HEK293 (cell line): Measurements from ENCODE around the gene SLC4A1AP.

Experiments used
- ZNF114 ChIP-seq: fragments of 450-650 bp; formaldehyde crosslinking; IDR thresholded peaks from 2 replicates; pipeline ENCODE4 v1.5.0; 2017; ENCODE audit warnings: missing biosample characterization, missing genetic modification characterization
- ZNF561 ChIP-seq: fragments of 450-650 bp; IDR thresholded peaks from 2 replicates; pipeline ENCODE4 v1.5.1; 2018; ENCODE audit warnings: missing biosample characterization, missing genetic modification characterization, borderline replicate concordance
- TF ChIP-seq, protein P1 (sequence below): fragments of 450-650 bp; formaldehyde crosslinking; IDR thresholded peaks from 2 replicates; pipeline ENCODE4 v1.5.1; 2016; ENCODE audit warnings: missing biosample characterization, missing genetic modification characterization
- TF ChIP-seq, protein P2 (sequence below): fragments of 450-650 bp; formaldehyde crosslinking; IDR thresholded peaks from 2 replicates; pipeline ENCODE4 v1.5.1; 2016; ENCODE audit warnings: missing biosample characterization, missing genetic modification characterization, low read depth
- TF ChIP-seq, protein P3 (sequence below): fragments of 450-650 bp; formaldehyde crosslinking; IDR thresholded peaks from 2 replicates; pipeline ENCODE4 v1.5.1; 2017; ENCODE audit warnings: missing biosample characterization, missing genetic modification characterization
- TF ChIP-seq, protein P4 (sequence below): fragments of 450-650 bp; formaldehyde crosslinking; IDR thresholded peaks from 2 replicates; pipeline ENCODE4 v1.5.1; 2016; ENCODE audit warnings: missing biosample characterization, missing genetic modification characterization

DNA sequence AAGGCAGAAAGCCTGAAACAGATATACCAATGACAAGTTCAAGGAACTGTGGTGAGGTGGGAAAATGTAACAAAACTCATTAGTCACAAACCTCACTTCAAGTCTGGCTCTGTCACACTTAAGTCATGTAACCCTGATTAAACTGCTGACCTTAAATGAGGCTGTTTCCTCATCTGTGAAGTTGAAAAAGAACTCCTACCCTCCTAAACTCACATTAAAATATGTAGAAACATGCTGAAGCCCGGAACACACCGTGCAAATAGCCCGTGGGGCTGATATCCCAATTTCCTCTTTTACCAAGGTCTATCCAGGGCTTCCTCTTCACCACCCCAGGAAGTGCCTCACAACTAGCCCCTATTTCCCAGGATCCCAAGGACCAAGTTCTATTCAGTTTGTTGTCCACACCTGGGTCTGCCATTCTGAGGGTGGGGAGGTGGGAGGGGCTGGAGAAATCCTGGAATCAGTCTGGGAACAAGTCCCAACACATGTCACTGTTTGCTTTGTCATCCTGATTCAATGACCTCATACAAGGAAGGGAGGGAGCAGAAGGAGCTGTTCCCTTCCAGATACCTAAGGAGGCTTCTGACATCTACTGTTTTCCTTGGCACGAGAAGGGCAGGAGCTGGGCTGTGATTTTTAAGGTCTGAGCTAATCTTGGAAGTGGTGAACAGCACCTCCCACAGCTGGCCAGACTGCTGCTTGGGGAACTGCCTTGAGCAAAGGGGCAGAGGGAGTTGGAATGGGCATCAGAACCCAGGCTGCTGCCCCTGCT is 42.3 kb downstream of the SLC4A1AP start:
- TF ChIP-seq, protein P1, sequence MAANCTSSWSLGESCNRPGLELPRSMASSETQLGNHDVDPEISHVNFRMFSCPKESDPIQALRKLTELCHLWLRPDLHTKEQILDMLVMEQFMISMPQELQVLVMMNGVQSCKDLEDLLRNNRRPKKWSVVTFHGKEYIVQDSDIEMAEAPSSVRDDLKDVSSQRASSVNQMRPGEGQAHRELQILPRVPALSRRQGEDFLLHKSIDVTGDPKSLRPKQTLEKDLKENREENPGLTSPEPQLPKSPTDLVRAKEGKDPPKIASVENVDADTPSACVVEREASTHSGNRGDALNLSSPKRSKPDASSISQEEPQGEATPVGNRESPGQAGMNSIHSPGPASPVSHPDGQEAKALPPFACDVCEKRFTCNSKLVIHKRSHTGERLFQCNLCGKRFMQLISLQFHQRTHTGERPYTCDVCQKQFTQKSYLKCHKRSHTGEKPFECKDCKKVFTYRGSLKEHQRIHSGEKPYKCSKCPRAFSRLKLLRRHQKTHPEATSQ (tag by site-specific recombination): no peak
- TF ChIP-seq, protein P2, sequence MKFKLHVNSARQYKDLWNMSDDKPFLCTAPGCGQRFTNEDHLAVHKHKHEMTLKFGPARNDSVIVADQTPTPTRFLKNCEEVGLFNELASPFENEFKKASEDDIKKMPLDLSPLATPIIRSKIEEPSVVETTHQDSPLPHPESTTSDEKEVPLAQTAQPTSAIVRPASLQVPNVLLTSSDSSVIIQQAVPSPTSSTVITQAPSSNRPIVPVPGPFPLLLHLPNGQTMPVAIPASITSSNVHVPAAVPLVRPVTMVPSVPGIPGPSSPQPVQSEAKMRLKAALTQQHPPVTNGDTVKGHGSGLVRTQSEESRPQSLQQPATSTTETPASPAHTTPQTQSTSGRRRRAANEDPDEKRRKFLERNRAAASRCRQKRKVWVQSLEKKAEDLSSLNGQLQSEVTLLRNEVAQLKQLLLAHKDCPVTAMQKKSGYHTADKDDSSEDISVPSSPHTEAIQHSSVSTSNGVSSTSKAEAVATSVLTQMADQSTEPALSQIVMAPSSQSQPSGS (tag by site-specific recombination): peak; percentile 96
- TF ChIP-seq, protein P3, sequence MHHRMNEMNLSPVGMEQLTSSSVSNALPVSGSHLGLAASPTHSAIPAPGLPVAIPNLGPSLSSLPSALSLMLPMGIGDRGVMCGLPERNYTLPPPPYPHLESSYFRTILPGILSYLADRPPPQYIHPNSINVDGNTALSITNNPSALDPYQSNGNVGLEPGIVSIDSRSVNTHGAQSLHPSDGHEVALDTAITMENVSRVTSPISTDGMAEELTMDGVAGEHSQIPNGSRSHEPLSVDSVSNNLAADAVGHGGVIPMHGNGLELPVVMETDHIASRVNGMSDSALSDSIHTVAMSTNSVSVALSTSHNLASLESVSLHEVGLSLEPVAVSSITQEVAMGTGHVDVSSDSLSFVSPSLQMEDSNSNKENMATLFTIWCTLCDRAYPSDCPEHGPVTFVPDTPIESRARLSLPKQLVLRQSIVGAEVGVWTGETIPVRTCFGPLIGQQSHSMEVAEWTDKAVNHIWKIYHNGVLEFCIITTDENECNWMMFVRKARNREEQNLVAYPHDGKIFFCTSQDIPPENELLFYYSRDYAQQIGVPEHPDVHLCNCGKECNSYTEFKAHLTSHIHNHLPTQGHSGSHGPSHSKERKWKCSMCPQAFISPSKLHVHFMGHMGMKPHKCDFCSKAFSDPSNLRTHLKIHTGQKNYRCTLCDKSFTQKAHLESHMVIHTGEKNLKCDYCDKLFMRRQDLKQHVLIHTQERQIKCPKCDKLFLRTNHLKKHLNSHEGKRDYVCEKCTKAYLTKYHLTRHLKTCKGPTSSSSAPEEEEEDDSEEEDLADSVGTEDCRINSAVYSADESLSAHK (tag by site-specific recombination): 0 out of 2 replicates have a peak, but pooled peaks have one; percentile 23
- TF ChIP-seq ZNF114 (tag by site-specific recombination) (no peak), ZNF561 (tag by site-specific recombination) (peak; percentile 17; the same call in 1 of the 2 replicates)
- TF ChIP-seq, protein P4, sequence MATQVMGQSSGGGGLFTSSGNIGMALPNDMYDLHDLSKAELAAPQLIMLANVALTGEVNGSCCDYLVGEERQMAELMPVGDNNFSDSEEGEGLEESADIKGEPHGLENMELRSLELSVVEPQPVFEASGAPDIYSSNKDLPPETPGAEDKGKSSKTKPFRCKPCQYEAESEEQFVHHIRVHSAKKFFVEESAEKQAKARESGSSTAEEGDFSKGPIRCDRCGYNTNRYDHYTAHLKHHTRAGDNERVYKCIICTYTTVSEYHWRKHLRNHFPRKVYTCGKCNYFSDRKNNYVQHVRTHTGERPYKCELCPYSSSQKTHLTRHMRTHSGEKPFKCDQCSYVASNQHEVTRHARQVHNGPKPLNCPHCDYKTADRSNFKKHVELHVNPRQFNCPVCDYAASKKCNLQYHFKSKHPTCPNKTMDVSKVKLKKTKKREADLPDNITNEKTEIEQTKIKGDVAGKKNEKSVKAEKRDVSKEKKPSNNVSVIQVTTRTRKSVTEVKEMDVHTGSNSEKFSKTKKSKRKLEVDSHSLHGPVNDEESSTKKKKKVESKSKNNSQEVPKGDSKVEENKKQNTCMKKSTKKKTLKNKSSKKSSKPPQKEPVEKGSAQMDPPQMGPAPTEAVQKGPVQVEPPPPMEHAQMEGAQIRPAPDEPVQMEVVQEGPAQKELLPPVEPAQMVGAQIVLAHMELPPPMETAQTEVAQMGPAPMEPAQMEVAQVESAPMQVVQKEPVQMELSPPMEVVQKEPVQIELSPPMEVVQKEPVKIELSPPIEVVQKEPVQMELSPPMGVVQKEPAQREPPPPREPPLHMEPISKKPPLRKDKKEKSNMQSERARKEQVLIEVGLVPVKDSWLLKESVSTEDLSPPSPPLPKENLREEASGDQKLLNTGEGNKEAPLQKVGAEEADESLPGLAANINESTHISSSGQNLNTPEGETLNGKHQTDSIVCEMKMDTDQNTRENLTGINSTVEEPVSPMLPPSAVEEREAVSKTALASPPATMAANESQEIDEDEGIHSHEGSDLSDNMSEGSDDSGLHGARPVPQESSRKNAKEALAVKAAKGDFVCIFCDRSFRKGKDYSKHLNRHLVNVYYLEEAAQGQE (tag by site-specific recombination): peak; percentile 84
